Stomach (tissue), 4 donors: ENCODE measurements around the gene SMOC2.

ENCODE experiments used
- CTCF ChIP-seq, 7 experiments: fragments of 450-650 bp in 4 of 7; fragments of 200-600 bp in 3 of 7; sonication (generic) in 3 of 7; IDR thresholded peaks; one replicate each; pipeline ENCODE4 v1.5.1; 2016 to 2019; ENCODE audit warnings: antibody characterized with exemption in 7 of 7, control low read depth in 2 of 7, mild to moderate bottlenecking in 1 of 7
- EP300 ChIP-seq: sonication (generic); formaldehyde crosslinking; IDR thresholded peaks from one replicate; pipeline ENCODE4 v1.6.1; 2017; ENCODE audit warnings: antibody characterized with exemption

- TF ChIP-seq CTCF (IDR thresholded peaks at IDR 0.05) (no peak), EP300 (no peak)
Measured at GRCh38 chr6:168684906-168685305, 243.9 kb downstream of the SMOC2 start.
